8988T (cell line): ENCODE measurements around the gene RBPMS2.

ENCODE experiments used
- DNase-seq: peaks from one replicate; pipeline ENCODE4 v3.0.0; 2011

Gene RBPMS2

GRCh38 chr15:64716452-64716851 is 58.9 kb downstream of the RBPMS2 start:
- no peak for DNase-seq

DNA sequence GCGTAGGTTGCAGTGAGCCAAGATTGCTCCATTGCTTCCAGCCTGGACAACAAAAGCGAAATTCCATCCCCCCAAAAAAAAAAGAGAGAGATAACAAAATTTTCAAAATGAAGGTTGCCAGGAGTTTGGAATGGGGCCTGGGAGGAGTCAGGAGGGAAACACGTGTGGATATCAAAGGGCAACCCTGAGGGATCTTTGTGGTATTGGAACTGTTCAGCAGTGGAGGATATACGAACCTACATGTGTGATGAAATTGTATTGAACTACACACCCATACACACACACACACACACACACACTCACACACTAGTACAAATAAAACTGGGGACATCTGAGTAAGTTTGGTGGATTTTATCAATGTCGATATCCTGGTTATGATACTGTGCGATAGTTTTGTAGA is 61.8 kb downstream of the RBPMS2 start:
- DNase-seq, result no peak

- DNase-seq, result no peak
Measured at GRCh38 chr15:64712353-64712752, 63.0 kb downstream of the RBPMS2 start.

DNA sequence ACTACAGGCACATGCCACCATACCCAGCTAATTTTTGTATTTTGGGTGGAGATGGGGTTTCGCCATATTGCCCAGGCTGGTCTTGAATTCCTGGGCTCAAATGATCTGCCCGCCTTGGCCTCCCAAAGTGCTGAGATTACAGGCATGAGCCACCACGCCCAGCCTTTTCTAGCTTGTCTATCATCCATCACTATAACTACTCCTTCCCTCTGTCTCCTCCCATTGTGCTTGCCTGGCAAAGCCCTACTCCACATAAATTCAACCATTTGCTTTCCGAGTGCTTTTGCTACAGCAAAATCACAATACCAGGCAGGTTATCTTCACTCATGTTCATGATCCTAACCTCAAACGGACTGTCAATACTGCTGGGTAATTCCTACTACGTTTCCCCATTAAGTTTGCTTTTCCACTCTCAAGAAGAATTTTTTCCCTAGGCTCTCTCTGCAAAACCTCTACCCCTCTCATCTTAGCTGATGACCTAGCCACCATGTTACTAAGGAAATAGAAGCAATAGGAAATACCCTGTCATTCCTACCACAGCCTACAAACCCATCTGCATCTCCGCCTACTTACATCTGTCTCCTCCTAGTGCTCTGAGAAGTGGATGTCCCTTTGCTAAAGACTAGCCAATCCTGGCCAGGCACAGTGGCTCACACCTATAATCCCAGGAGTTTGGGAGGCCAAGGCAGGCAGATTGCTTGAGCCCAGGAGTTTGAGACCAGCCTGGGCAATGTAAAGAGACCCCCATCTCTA is 64.5 kb downstream of the RBPMS2 start:
- no peak for DNase-seq

DNA sequence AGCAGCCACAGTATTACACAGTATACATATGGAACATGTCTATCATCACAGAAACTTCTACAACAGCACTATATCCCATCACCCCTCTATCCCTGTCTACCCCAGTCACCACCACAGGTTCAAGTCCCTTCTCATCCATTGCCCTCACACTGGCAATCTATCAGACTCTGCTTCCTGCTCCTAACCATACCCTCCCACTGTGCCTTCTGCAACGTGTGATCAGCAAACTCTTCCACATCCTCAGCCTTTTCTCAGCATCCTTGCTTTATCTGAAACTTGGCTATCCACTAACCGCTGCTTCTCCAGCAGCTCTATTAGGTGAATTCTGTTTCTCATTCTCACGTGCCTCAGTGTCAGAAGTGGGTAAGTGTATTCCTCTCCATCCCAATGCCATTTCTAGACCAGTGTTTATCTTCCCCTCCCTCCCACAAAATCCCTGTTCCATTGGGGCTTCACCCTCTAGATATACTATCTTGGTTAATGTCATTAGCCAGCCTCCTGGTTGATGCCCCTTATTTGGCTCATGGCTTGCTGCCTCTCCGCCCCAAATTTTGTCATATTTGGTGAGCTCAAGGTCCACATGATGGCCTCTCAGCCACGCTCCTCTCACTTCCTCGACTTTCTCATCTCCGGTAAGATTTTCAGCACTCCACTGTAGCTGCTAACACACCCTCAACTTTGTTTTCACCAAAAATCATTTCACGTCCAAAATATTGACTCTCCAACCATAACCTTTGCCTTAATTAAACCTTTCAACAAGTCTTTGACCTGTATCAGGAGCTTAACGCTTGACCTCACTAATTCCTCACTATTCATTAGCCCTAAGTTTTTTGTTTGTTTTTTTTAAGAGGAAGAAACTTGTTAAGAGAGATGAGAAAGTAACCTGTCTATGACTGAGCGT is 69.1 kb downstream of the RBPMS2 start:
- no peak for DNase-seq

- no peak for DNase-seq
Measured at GRCh38 chr15:64705006-64705405, 70.4 kb downstream of the RBPMS2 start.

DNA sequence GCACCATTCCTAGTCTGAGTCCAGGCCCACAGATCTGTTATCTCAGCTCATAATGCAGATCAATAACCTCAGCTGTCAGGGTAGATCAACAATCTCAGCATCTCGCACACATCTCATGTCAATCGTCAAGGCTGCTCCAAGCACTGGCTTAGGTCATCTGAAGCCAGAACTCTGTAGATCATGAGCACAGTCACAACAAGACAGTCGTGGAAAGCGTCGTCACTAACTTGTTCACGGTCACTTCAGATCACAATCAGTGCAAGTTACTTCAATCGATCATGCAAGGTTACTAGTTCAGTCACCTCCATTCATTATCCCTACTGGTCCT is 71.8 kb downstream of the RBPMS2 start:
- DNase-seq, result no peak

DNA sequence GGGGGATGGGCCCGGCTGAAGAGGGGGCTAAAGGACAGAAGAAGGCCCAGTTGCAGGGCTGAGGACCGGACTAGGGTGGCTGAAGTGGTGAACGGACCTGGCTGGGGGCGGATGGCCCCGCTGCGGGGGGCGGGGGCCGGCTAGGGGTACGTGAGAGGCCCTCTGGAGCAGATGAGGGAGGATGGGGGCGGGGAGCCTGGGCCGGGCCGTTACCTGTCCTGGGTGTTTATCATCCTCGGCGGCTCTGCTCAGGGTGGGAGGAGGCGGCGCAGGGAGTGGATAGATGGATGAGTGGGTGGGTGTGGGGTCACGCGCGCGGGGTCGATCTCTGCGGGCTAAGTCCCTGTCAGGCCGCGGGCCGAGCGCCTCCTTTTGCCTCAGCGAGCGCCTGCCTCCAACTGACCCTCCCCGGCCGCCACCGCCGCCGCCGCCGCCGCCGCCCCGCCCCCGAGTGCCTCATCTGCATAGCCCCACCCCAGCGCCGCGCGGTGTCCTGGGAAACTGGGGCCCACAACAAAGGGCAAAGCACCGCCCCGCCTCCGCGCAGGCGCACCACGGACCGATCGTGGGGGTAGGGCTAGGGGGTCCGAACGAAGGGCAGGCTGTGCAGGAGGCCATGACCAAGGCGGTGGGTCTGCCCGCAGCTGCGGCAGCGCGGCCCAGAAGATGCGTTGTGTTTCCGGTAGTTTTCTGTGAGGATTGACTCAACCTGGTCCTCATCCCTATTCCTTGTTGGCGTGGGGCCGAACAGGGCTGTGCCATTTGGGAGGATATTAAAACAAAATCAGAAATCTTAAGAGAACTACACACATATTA is 72.4 kb downstream of the RBPMS2 start:
- peak; percentile 86 for DNase-seq

- no peak for DNase-seq
Measured at GRCh38 chr15:64701482-64702184, 73.8 kb downstream of the RBPMS2 start.

GRCh38 chr15:64701051-64701450 is 74.3 kb downstream of the RBPMS2 start:
- DNase-seq, result no peak

DNA sequence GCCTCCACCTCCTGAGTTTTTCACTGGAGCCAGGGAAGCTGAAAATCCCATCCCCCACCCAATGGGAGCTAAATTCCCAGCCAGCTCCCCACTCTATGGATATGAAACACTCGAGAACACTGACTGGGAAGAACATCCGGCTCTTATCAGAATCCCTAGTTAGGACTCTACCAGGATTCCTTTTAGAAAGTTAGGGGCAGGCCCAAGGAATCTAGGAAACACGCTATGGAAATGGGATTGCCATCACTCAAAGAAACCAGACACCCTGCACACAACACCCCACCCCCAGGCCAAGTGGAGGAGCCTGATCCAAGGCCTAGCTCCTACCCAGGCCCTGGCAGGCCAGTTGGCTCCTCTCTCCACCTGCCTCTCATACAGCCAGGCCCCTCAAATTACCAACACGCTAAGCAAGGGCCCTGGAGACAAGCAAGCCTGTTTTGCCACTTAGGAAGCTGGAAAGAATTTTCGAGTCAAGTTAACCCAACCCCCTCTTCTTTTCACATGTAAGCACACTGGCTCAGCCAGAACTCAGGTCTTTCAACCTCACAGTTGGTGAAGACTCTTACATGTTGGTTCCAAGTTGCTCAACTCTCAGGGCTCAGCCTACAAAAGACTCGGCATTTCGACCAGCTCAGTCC is 75.5 kb downstream of the RBPMS2 start:
- no peak for DNase-seq

DNA sequence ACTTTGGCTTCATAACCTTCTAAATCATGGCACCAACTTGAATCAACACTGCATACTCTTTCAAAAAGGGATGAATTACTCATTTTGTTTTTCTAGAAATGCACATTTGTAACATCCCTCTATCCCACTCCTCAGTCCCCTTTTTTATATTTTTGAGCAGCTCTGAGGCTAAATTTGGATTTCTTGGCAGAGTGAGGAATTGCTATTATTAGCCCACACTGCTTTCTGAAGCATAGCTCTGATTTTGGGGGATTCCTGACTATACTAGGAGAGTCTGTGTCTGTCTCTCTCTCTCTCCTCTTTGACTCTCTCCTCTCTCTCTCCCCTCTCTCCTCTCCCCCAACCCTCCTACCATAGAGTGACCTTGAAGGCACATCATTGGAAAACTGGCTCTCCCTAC is 76.6 kb downstream of the RBPMS2 start:
- no peak for DNase-seq

DNA sequence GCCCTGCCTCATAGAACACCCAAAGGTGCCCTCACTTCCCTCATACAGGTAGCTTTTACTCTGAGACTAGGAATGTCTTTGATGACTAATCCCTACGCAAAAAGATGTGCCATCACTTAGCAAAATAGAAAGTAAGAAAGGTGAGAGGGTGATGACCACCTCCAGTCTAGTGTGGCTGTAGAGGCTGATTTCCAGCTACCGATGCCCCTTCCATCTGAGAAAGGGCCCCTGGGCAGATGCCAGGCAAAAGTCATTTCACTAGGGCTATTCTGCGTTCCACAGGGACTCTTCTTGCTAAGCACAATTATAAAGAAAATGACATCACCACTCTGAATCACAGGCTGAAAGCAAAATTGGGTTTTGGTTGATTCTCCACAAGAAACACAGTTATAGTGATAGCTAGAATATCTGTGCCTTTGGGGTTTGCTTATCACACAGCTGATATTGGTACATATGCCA is 77.4 kb downstream of the RBPMS2 start:
- no peak for DNase-seq

DNA sequence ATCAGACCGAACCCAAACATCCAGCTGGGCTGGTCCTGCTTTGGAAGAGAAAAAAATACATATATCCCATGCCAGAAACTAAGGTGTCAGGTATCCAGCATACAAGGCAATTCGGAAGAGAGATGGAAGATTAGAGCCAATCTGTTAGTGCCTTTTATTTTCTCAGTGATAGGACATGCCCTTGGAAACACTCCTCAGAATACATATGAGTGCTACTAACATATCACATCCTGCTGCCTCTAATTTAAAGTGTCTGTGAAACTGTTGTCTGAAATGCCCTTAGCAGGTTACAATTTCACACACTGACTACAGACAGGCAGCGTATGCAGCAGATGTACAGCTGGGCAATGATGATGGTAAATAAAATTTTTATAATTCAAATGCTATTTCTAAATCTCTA is 78.9 kb downstream of the RBPMS2 start:
- DNase-seq, result no peak

GRCh38 chr15:64695561-64695992 is 79.8 kb downstream of the RBPMS2 start:
- DNase-seq, result no peak

DNA sequence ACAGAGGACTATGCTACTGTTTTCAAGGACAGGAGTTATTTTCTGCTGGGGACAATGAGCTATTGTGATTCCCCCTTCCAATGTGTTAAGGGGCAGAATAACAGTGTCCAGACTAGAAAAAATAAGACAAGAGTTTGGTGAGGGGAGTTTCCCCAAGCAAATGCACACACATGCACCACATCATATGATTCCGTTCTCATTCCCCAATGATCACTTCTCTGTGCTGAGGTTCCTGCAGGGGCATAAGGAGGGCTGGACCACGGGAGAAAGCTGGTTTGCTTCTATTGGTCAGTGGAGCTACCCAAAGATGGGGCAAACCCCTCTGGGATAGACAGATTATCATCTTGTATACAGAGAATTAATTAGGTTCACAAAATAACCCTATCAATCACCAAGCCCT is 80.6 kb downstream of the RBPMS2 start:
- DNase-seq, result no peak

- DNase-seq, result no peak
Measured at GRCh38 chr15:64693134-64693533, 82.3 kb downstream of the RBPMS2 start.

- no peak for DNase-seq
Measured at GRCh38 chr15:64691896-64692565, 83.4 kb downstream of the RBPMS2 start.

- DNase-seq, result no peak
Measured at GRCh38 chr15:64690578-64691296, 84.7 kb downstream of the RBPMS2 start.

- DNase-seq, result no peak
Measured at GRCh38 chr15:64690008-64690407, 85.4 kb downstream of the RBPMS2 start.
